ENCODE measurements around the gene GTF2F1.

- no peak for TF ChIP-seq TAF1 (IDR thresholded peaks at IDR 0.05; ENCODE audit: borderline replicate concordance, low read depth, low read length)
- TF ChIP-seq POLR2AphosphoS5 (IDR thresholded peaks at IDR 0.05; ENCODE audit: low read depth, low read length), result no peak
Measured at GRCh38 chr19:6431891-6432290, 38.9 kb upstream of the GTF2F1 start.
